Lower leg skin (tissue), 3 donors: ENCODE data around the gene CD7.

Source experiments
- POLR2A ChIP-seq, 2 donors: fragments of 450-650 bp; IDR thresholded peaks; one replicate each; pipeline ENCODE4 v1.6.1; 2016 to 2017; ENCODE audit warnings: antibody characterized with exemption in 2 of 2, mild to moderate bottlenecking in 1 of 2, moderate library complexity in 1 of 2
- TF ChIP-seq, protein P1 (sequence below), 3 donors: fragments of 450-650 bp; IDR thresholded peaks; one replicate each; pipeline ENCODE4 v1.5.1; 2016; ENCODE audit warnings: antibody characterized with exemption in 3 of 3, mild to moderate bottlenecking in 3 of 3, moderate library complexity in 2 of 3

GRCh38 chr17:82320956-82321927 is 3.8 kb upstream of the CD7 start:
- TF ChIP-seq, protein P1, sequence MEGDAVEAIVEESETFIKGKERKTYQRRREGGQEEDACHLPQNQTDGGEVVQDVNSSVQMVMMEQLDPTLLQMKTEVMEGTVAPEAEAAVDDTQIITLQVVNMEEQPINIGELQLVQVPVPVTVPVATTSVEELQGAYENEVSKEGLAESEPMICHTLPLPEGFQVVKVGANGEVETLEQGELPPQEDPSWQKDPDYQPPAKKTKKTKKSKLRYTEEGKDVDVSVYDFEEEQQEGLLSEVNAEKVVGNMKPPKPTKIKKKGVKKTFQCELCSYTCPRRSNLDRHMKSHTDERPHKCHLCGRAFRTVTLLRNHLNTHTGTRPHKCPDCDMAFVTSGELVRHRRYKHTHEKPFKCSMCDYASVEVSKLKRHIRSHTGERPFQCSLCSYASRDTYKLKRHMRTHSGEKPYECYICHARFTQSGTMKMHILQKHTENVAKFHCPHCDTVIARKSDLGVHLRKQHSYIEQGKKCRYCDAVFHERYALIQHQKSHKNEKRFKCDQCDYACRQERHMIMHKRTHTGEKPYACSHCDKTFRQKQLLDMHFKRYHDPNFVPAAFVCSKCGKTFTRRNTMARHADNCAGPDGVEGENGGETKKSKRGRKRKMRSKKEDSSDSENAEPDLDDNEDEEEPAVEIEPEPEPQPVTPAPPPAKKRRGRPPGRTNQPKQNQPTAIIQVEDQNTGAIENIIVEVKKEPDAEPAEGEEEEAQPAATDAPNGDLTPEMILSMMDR (IDR thresholded peaks at IDR 0.05): peak in 1 of 3 donors; percentile 77
- no peak for TF ChIP-seq POLR2A (IDR thresholded peaks at IDR 0.05)
